ENCODE results near the gene GLDC. TPM values are rescaled to one million over a fixed set of nuclear protein-coding genes. Genes with fewer than 3 reads are reported as not detected.

The GLDC gene
- total RNA-seq, 2 experiments from 2014 or later: not detected

- TF ChIP-seq CTCF (conservative IDR thresholded peaks at IDR 0.05; ENCODE audit: low read length): no peak
- no peak for TF ChIP-seq EZH2phosphoT487 (IDR thresholded peaks at IDR 0.05; ENCODE audit: borderline replicate concordance, low read depth, low read length)
- BruUV-seq (replicated peaks): no TSS peak
- Histone ChIP-seq H3K4me3 (ENCODE audit: low read depth, low read length, poor library complexity, severe bottlenecking) (no peak overlapping the region), H4K20me1 (ENCODE audit: insufficient read depth, low read length) (no peaks in the 10 kb centered on the region), H3K27ac (ENCODE audit: low read depth, low read length, poor library complexity, severe bottlenecking) (no peak overlapping the region), H3K4me1 (ENCODE audit: insufficient read depth, low read length, poor library complexity, severe bottlenecking) (no peaks in the 10 kb centered on the region), H3K9me2 (ENCODE audit: insufficient read depth, low read length) (no peaks in the 10 kb centered on the region), H2AFZ (ENCODE audit: low read length) (no peak overlapping the region), H3K9me3 (ENCODE audit: low read length) (no peaks in the 10 kb centered on the region), H3K4me2 (ENCODE audit: low read length) (no peak overlapping the region), H3K36me3 (ENCODE audit: insufficient read depth, low read length) (no peaks in the 10 kb centered on the region), H3K79me2 (ENCODE audit: insufficient read depth, low read depth, low read length) (no peaks in the 10 kb centered on the region)
- no peak for DNase-seq (ENCODE audit: low spot score)
- ChIA-PET CTCF (ENCODE audit: unreplicated experiment) (no interaction called here), POLR2A (no interaction called here)
- intact Hi-C loops (cut with micrococcal nuclease; ENCODE audit: unreplicated experiment): no loop called here
Measured at GRCh38 chr9:6610073-6610472, 35.5 kb downstream of the GLDC start.

GRCh38 chr9:6609497-6610016, 36.0 kb downstream of the GLDC start:
- CTCF ChIA-PET (ENCODE audit: unreplicated experiment): no interaction called here
- BruUV-seq (replicated peaks): no TSS peak

More at GRCh38 chr9:6609497-6610016, 36.0 kb downstream of the GLDC start:
- H3K79me2 ChIP-seq (ENCODE audit: insufficient read depth, low read depth, low read length): no peaks in the 10 kb centered on the region
- no peak overlapping the region for H3K4me2 ChIP-seq (ENCODE audit: low read length)
- H3K4me3 ChIP-seq (ENCODE audit: low read depth, low read length, poor library complexity, severe bottlenecking): no peak overlapping the region
- no peak overlapping the region for H2AFZ ChIP-seq (ENCODE audit: low read length)
- H3K4me1 ChIP-seq (ENCODE audit: insufficient read depth, low read length, poor library complexity, severe bottlenecking): no peaks in the 10 kb centered on the region
- H3K9me3 ChIP-seq (ENCODE audit: low read length): no peaks in the 10 kb centered on the region
- TF ChIP-seq CTCF (conservative IDR thresholded peaks at IDR 0.05; ENCODE audit: low read length): no peak
- no peak for TF ChIP-seq EZH2phosphoT487 (IDR thresholded peaks at IDR 0.05; ENCODE audit: borderline replicate concordance, low read depth, low read length)
- intact Hi-C loops (cut with micrococcal nuclease; ENCODE audit: unreplicated experiment): no loop called here
- H3K36me3 ChIP-seq (ENCODE audit: insufficient read depth, low read length): no peaks in the 10 kb centered on the region
- DNase-seq (ENCODE audit: low spot score): no peak
- H3K27ac ChIP-seq (ENCODE audit: low read depth, low read length, poor library complexity, severe bottlenecking): no peak overlapping the region
- POLR2A ChIA-PET: no interaction called here
- H3K9me2 ChIP-seq (ENCODE audit: insufficient read depth, low read length): no peaks in the 10 kb centered on the region
- H4K20me1 ChIP-seq (ENCODE audit: insufficient read depth, low read length): no peaks in the 10 kb centered on the region

All from OCI-LY7 (cell line).